ENCODE data around the gene TUBGCP4. TPM values are rescaled to one million over a fixed set of nuclear protein-coding genes. Genes with fewer than 3 reads are reported as not detected.

The TUBGCP4 gene
- total RNA-seq, 1 experiment from 2014 or later, result 28.4 TPM

- Histone ChIP-seq H3K27me3 (replicated peaks; ENCODE audit: control insufficient read depth, insufficient read depth, low read length) (no peaks in the 10 kb centered on the region), H3K9me3 (no peaks in the 10 kb centered on the region), H3K4me1 (no peaks in the 10 kb centered on the region), H3K4me3 (ENCODE audit: low read depth, low read length) (no peak overlapping the region), H3K36me3 (ENCODE audit: control insufficient read depth, insufficient read depth, low read length) (0 out of 2 replicates have a peak, but pooled peaks cover 2% of the 10 kb centered on the region)
- H3K4me3 Mint-ChIP-seq (ENCODE audit: unreplicated experiment), result no peak overlapping the region
- no peaks in the 10 kb centered on the region for H3K27me3 Mint-ChIP-seq (ENCODE audit: insufficient read depth, unreplicated experiment)
- CTCF ChIA-PET, result no interaction called here
- no TSS peak for BruUV-seq (replicated peaks)
- no peaks in the 10 kb centered on the region for H3K4me1 Mint-ChIP-seq (ENCODE audit: low read depth, unreplicated experiment)
- DNase-seq, result no peak
- no peaks in the 10 kb centered on the region for H3K9me3 Mint-ChIP-seq (ENCODE audit: unreplicated experiment)
- peaks cover 31% of the 10 kb centered on the region for H3K36me3 Mint-ChIP-seq (ENCODE audit: insufficient read depth, unreplicated experiment)
- POLR2A ChIA-PET, result no interaction called here
- no peak overlapping the region for H3K27ac Mint-ChIP-seq (ENCODE audit: unreplicated experiment)
- intact Hi-C loops (cut with micrococcal nuclease; ENCODE audit: unreplicated experiment), result no loop called here
- TF ChIP-seq, protein P1, sequence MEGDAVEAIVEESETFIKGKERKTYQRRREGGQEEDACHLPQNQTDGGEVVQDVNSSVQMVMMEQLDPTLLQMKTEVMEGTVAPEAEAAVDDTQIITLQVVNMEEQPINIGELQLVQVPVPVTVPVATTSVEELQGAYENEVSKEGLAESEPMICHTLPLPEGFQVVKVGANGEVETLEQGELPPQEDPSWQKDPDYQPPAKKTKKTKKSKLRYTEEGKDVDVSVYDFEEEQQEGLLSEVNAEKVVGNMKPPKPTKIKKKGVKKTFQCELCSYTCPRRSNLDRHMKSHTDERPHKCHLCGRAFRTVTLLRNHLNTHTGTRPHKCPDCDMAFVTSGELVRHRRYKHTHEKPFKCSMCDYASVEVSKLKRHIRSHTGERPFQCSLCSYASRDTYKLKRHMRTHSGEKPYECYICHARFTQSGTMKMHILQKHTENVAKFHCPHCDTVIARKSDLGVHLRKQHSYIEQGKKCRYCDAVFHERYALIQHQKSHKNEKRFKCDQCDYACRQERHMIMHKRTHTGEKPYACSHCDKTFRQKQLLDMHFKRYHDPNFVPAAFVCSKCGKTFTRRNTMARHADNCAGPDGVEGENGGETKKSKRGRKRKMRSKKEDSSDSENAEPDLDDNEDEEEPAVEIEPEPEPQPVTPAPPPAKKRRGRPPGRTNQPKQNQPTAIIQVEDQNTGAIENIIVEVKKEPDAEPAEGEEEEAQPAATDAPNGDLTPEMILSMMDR (IDR thresholded peaks at IDR 0.05; ENCODE audit: insufficient read depth in 1 of 2, low read depth in 1 of 2, low read length in 1 of 2, severe bottlenecking in 1 of 2, unreplicated experiment in 1 of 2), result no peak
Observed at GRCh38 chr15:43412096-43412495, 41.2 kb downstream of the TUBGCP4 start.

DNA sequence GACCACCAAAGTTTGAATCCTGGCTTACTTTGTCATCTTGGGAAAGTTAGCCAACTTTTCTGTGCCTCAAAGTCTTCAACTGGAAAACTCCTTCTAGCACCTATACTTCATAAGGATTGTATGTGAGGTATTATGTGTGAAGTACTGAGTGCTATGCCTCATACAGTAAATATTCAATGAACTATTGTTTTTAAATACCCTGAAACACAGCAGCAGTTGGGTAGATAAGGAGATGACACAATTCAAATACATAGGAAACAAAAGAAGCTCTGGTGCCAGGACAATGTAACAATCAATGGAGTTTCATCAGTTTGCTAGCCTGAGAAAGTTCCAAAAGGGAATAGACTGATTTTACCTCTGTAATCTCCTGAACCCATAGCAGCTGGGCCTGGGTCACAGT lies 43.3 kb downstream of the TUBGCP4 start:
- Histone ChIP-seq H3K4me1 (no peaks in the 10 kb centered on the region), H3K36me3 (ENCODE audit: control insufficient read depth, insufficient read depth, low read length) (no peaks in the 10 kb centered on the region), H3K9me3 (no peaks in the 10 kb centered on the region), H3K27me3 (replicated peaks; ENCODE audit: control insufficient read depth, insufficient read depth, low read length) (no peaks in the 10 kb centered on the region), H3K4me3 (ENCODE audit: low read depth, low read length) (no peak overlapping the region)
- TF ChIP-seq, protein P1 (IDR thresholded peaks at IDR 0.05; ENCODE audit: insufficient read depth in 1 of 2, low read depth in 1 of 2, low read length in 1 of 2, severe bottlenecking in 1 of 2, unreplicated experiment in 1 of 2), result no peak
- DNase-seq, result no peak
- CTCF ChIA-PET, result interaction anchor here (0.7 kb wide), 1 partner anchor 20 kb away, joined by 4 read pairs; no protein-coding TSS in a partner anchor
- Mint-ChIP-seq H3K4me3 (ENCODE audit: unreplicated experiment) (no peak overlapping the region), H3K27me3 (ENCODE audit: insufficient read depth, unreplicated experiment) (no peaks in the 10 kb centered on the region), H3K27ac (ENCODE audit: unreplicated experiment) (no peak overlapping the region), H3K36me3 (ENCODE audit: insufficient read depth, unreplicated experiment) (peaks cover 21% of the 10 kb centered on the region), H3K4me1 (ENCODE audit: low read depth, unreplicated experiment) (no peaks in the 10 kb centered on the region), H3K9me3 (ENCODE audit: unreplicated experiment) (no peaks in the 10 kb centered on the region)
- intact Hi-C loops (cut with micrococcal nuclease; ENCODE audit: unreplicated experiment), result no loop called here
- no TSS peak for BruUV-seq (replicated peaks)
- POLR2A ChIA-PET, result no interaction called here

DNA sequence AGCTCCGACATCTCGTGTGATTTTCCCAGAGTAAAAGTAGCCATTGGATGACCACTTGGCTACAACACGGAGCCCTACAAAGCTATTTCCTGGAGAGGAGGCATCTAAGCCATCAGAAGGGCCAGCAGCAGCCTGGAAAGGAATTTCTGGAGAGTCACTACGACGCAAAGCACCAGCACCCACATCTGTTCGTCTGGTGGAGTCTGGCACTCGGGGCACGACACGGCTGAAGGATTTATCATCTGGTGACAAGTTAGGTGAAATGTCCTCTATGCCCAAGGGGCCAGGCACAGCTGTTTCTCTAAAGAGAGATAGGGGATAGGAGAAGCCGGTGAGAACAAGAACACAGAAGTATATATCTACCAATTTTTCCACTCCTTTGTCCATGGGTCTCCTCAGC lies 49.5 kb downstream of the TUBGCP4 start:
- CTCF ChIA-PET, result no interaction called here
- H3K36me3 Mint-ChIP-seq (ENCODE audit: insufficient read depth, unreplicated experiment), result peaks cover 18% of the 10 kb centered on the region
- no peaks in the 10 kb centered on the region for H3K9me3 Mint-ChIP-seq (ENCODE audit: unreplicated experiment)
- POLR2A ChIA-PET, result no interaction called here
- no peaks in the 10 kb centered on the region for H3K4me1 ChIP-seq
- H3K27me3 ChIP-seq (replicated peaks; ENCODE audit: control insufficient read depth, insufficient read depth, low read length), result no peaks in the 10 kb centered on the region
- H3K4me3 Mint-ChIP-seq (ENCODE audit: unreplicated experiment), result no peak overlapping the region
- no peaks in the 10 kb centered on the region for H3K4me1 Mint-ChIP-seq (ENCODE audit: low read depth, unreplicated experiment)
- H3K4me3 ChIP-seq (ENCODE audit: low read depth, low read length), result no peak overlapping the region
- no TSS peak for BruUV-seq (replicated peaks)
- H3K36me3 ChIP-seq (ENCODE audit: control insufficient read depth, insufficient read depth, low read length), result no peaks in the 10 kb centered on the region
- H3K27me3 Mint-ChIP-seq (ENCODE audit: insufficient read depth, unreplicated experiment), result no peaks in the 10 kb centered on the region
- H3K9me3 ChIP-seq, result no peaks in the 10 kb centered on the region
- H3K27ac Mint-ChIP-seq (ENCODE audit: unreplicated experiment), result no peak overlapping the region
- TF ChIP-seq, protein P1 (IDR thresholded peaks at IDR 0.05; ENCODE audit: insufficient read depth in 1 of 2, low read depth in 1 of 2, low read length in 1 of 2, severe bottlenecking in 1 of 2, unreplicated experiment in 1 of 2), result no peak
- DNase-seq, result no peak
- intact Hi-C loops (cut with micrococcal nuclease; ENCODE audit: unreplicated experiment), result no loop called here

All from Caco-2 (cell line).